ENCODE measurements around the gene RTP3.
"Not testable (repeated sequence)": the region's sequence is repeated elsewhere in the genome, so short reads cannot be mapped to it uniquely, and the experiment has no call there.

RTP3 gene

GRCh38 chr3:46537779-46538178, 40.0 kb downstream of the RTP3 start:
- no peak overlapping the region for H3K27ac Mint-ChIP-seq
- H3K36me3 Mint-ChIP-seq (ENCODE audit: low read depth): no peaks in the 10 kb centered on the region
- H3K27me3 Mint-ChIP-seq: no peaks in the 10 kb centered on the region
- no peak overlapping the region for H3K4me3 Mint-ChIP-seq
- H3K4me1 Mint-ChIP-seq (ENCODE audit: low read depth): peaks cover 55% of the 10 kb centered on the region
- H3K9me3 Mint-ChIP-seq: no peaks in the 10 kb centered on the region

- not testable (repeated sequence) for H3K36me3 Mint-ChIP-seq (ENCODE audit: low read depth); H3K27me3 Mint-ChIP-seq; H3K9me3 Mint-ChIP-seq
- Mint-ChIP-seq H3K4me3 (peak overlapping the region; percentile 69), H3K4me1 (ENCODE audit: low read depth) (peaks cover 55% of the 10 kb centered on the region), H3K27ac (peak overlapping the region; percentile 62)
Observed at GRCh38 chr3:46538425-46538802, 40.6 kb downstream of the RTP3 start.

GRCh38 chr3:46538803-46539442, 41.1 kb downstream of the RTP3 start:
- peak overlapping the region; percentile 74 for H3K27ac Mint-ChIP-seq
- no peaks in the 10 kb centered on the region for H3K9me3 Mint-ChIP-seq
- peaks cover 55% of the 10 kb centered on the region for H3K4me1 Mint-ChIP-seq (ENCODE audit: low read depth)
- no peaks in the 10 kb centered on the region for H3K36me3 Mint-ChIP-seq (ENCODE audit: low read depth)
- no peaks in the 10 kb centered on the region for H3K27me3 Mint-ChIP-seq
- peak overlapping the region; percentile 69 for H3K4me3 Mint-ChIP-seq

GRCh38 chr3:46539443-46540005, 41.7 kb downstream of the RTP3 start:
- Mint-ChIP-seq H3K4me3 (peak overlapping the region; percentile 69), H3K27me3 (no peaks in the 10 kb centered on the region)

GRCh38 chr3:46540550-46540949, 42.8 kb downstream of the RTP3 start:
- Mint-ChIP-seq H3K27ac (no peak overlapping the region), H3K36me3 (ENCODE audit: low read depth) (no peaks in the 10 kb centered on the region), H3K4me3 (no peak overlapping the region), H3K4me1 (ENCODE audit: low read depth) (peaks cover 55% of the 10 kb centered on the region), H3K27me3 (no peaks in the 10 kb centered on the region), H3K9me3 (no peaks in the 10 kb centered on the region)

More at GRCh38 chr3:46539443-46540005, 41.7 kb downstream of the RTP3 start:
- no peaks in the 10 kb centered on the region for H3K36me3 Mint-ChIP-seq (ENCODE audit: low read depth)
- H3K4me1 Mint-ChIP-seq (ENCODE audit: low read depth): peaks cover 55% of the 10 kb centered on the region
- no peaks in the 10 kb centered on the region for H3K9me3 Mint-ChIP-seq
- peak overlapping the region; percentile 74 for H3K27ac Mint-ChIP-seq

- Mint-ChIP-seq H3K36me3 (ENCODE audit: low read depth) (no peaks in the 10 kb centered on the region), H3K9me3 (no peaks in the 10 kb centered on the region), H3K27me3 (no peaks in the 10 kb centered on the region), H3K27ac (no peak overlapping the region), H3K4me1 (ENCODE audit: low read depth) (peaks cover 44% of the 10 kb centered on the region), H3K4me3 (no peak overlapping the region)
Observed at GRCh38 chr3:46541835-46542234, 44.1 kb downstream of the RTP3 start.

- Mint-ChIP-seq H3K4me3 (no peak overlapping the region), H3K4me1 (ENCODE audit: low read depth) (peaks cover 39% of the 10 kb centered on the region), H3K27me3 (no peaks in the 10 kb centered on the region), H3K9me3 (no peaks in the 10 kb centered on the region), H3K27ac (no peak overlapping the region), H3K36me3 (ENCODE audit: low read depth) (no peaks in the 10 kb centered on the region)
Observed at GRCh38 chr3:46542344-46542743, 44.6 kb downstream of the RTP3 start.

GRCh38 chr3:46542801-46543201, 45.0 kb downstream of the RTP3 start:
- Mint-ChIP-seq H3K27me3 (no peaks in the 10 kb centered on the region), H3K4me1 (ENCODE audit: low read depth) (peaks cover 34% of the 10 kb centered on the region), H3K9me3 (no peaks in the 10 kb centered on the region), H3K4me3 (no peak overlapping the region), H3K36me3 (ENCODE audit: low read depth) (no peaks in the 10 kb centered on the region), H3K27ac (no peak overlapping the region)

- Mint-ChIP-seq H3K36me3 (ENCODE audit: low read depth) (no peaks in the 10 kb centered on the region), H3K9me3 (no peaks in the 10 kb centered on the region), H3K4me3 (no peak overlapping the region), H3K4me1 (ENCODE audit: low read depth) (peaks cover 20% of the 10 kb centered on the region), H3K27ac (no peak overlapping the region), H3K27me3 (no peaks in the 10 kb centered on the region)
Observed at GRCh38 chr3:46544771-46545503, 47.2 kb downstream of the RTP3 start.

- Mint-ChIP-seq H3K4me1 (ENCODE audit: low read depth) (peaks cover 16% of the 10 kb centered on the region), H3K4me3 (no peak overlapping the region), H3K27me3 (no peaks in the 10 kb centered on the region), H3K9me3 (no peaks in the 10 kb centered on the region), H3K36me3 (ENCODE audit: low read depth) (no peaks in the 10 kb centered on the region), H3K27ac (no peak overlapping the region)
Observed at GRCh38 chr3:46545818-46546630, 48.2 kb downstream of the RTP3 start.

- peaks cover 14% of the 10 kb centered on the region for H3K4me1 Mint-ChIP-seq (ENCODE audit: low read depth)
- H3K9me3 Mint-ChIP-seq: no peaks in the 10 kb centered on the region
- H3K36me3 Mint-ChIP-seq (ENCODE audit: low read depth): no peaks in the 10 kb centered on the region
- H3K27me3 Mint-ChIP-seq: no peaks in the 10 kb centered on the region
- no peak overlapping the region for H3K4me3 Mint-ChIP-seq
- H3K27ac Mint-ChIP-seq: no peak overlapping the region
Observed at GRCh38 chr3:46546896-46547440, 49.2 kb downstream of the RTP3 start.

- H3K9me3 Mint-ChIP-seq; H3K27me3 Mint-ChIP-seq; H3K4me1 Mint-ChIP-seq (ENCODE audit: low read depth); H3K4me3 Mint-ChIP-seq; H3K27ac Mint-ChIP-seq; H3K36me3 Mint-ChIP-seq (ENCODE audit: low read depth): not testable (repeated sequence)
Observed at GRCh38 chr3:46548611-46549010, 50.8 kb downstream of the RTP3 start.

- Mint-ChIP-seq H3K36me3 (ENCODE audit: low read depth) (no peaks in the 10 kb centered on the region), H3K9me3 (no peaks in the 10 kb centered on the region), H3K27ac (peak overlapping the region; percentile 63), H3K4me1 (ENCODE audit: low read depth) (peaks cover 8% of the 10 kb centered on the region), H3K27me3 (no peaks in the 10 kb centered on the region), H3K4me3 (no peak overlapping the region)
Observed at GRCh38 chr3:46549408-46549904, 51.7 kb downstream of the RTP3 start.

- no peak overlapping the region for H3K27ac Mint-ChIP-seq
- H3K4me3 Mint-ChIP-seq: no peak overlapping the region
- no peaks in the 10 kb centered on the region for H3K9me3 Mint-ChIP-seq
- H3K4me1 Mint-ChIP-seq (ENCODE audit: low read depth): peaks cover 8% of the 10 kb centered on the region
- no peaks in the 10 kb centered on the region for H3K27me3 Mint-ChIP-seq
- no peaks in the 10 kb centered on the region for H3K36me3 Mint-ChIP-seq (ENCODE audit: low read depth)
Observed at GRCh38 chr3:46549989-46550388, 52.2 kb downstream of the RTP3 start.

All from stimulated activated naive CD8-positive, alpha-beta T cell treated with anti-CD3 and anti-CD28 coated beads, Interleukin-15, Interleukin-2, amounts not matched to agents 100 ng/mL and 50 ng/mL, for 24 hours (primary cell).